Mesenteric fat pad (tissue), 1 donor: ENCODE measurements around the gene KRT78. TPM values are rescaled to one million over a fixed set of nuclear protein-coding genes. Genes with fewer than 3 reads are reported as not detected.

ENCODE experiments used
- DNase-seq: peaks from one replicate; pipeline ENCODE4 v3.0.0-alpha.2; 2020; ENCODE audit warnings: low spot score
- total RNA-seq: library from RNA; stranded (reverse); fragmentation: NEBNext Ultra II Directional; extraction: Animal tissue kit (Norgen Biotek cat#: 25700); gene quantifications from one replicate; pipeline ENCODE4 v1.2.1, GENCODE V29; 2021
- donor health status: DM: yes; HTN: yes; CAD: no.

KRT78 gene
- total RNA-seq, 1 donor from 2014 or later = not detected

- DNase-seq = no peak
Measured at GRCh38 chr12:52813885-52814709, 34.7 kb downstream of the KRT78 start, which contains the start of gene KRT4. Gene KRT4, minus strand, starts transcription at chr12:52814116. Its CDS starts 58 bp downstream, at chr12:52814058.

DNA sequence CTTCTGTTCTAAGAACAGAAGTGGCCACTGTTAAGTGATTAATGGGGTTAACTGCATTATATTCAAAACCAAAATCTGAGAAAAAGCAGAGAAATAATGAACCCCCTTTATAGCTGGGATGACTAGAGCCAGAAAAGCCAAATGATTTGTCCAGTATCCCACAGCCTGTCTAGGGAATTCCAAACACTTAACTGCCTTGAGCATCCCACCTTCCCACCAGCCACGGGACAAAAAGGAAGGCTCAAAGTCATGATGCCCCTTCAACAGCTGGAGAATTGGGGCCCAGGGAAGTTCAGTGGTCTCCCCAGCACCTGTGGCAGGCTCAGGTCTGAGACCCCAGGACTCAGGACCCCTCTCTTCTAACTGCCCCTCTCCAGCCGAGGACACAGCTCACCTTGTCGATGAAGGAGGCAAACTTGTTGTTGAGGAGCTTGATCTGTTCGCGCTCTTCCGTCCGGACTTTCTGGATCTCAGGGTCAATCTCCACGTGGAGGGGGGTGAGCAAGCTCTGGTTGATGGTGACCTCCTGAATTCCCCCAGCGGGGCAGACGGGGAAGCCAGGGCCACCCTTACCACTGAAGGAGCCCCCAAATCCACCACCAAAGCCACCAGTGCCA lies 35.5 kb downstream of the KRT78 start:
- DNase-seq = no peak

DNA sequence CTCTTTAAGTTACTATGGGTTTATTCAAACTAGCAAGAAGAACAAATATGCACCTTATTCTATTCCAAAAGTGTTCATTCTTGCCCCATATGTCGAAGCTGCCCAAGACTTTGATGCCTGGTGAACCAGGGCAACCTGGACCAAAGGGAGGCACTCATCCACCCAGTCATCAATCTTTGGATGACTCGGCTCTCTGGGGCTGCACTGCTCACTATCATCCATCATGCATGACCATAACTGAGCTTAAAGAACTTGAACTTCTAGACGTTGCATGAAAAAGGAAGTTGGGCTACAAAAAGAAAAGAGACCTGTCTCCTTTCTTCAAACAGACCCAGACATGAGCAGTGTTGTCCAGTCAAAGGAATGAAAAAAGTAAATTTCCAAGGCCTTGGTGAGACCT lies 36.0 kb downstream of the KRT78 start:
- DNase-seq = no peak

GRCh38 chr12:52812073-52812400 lies 36.8 kb downstream of the KRT78 start:
- no peak for DNase-seq

DNA sequence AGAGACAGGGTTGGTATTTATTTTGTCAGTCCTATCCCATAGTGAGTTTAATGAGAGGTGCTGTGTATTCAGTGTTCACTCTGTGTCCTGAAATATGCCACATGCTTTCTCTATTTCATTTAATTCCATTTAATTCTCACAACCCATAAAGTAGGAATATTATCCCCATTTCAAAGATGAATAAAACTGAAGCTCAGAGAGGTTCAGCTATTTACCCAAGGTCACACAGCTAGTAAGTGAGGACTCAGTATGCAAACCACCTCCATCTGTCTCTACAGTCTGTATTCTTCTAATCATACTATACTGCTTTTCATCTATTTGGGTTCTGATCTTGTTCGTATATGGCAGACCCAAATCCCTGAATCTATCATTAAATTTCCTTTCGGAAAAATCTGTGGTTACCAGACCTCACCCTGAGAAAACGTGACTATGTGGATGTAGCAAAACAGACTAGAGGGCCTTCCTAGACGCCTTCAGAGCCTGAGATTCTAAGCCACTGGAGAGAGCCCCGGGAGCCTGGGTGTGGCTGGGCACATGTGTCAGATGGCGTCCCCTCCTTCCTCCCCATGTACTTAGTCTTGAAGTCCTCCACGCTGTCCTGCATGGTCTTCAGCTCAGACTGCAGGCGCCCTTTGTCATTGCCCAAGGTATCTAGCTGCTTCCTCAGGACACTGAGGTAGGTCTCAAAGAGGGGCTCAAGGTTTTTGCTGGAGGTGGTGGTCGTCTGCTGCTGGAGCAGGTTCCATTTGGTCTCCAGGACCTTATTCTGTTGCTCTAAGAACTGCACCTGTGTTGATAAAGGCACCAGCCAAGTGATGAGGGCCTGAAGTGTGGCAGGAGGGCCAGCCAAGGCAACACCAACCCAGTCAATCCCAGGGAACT lies 37.4 kb downstream of the KRT78 start:
- no peak for DNase-seq

GRCh38 chr12:52810554-52810953 lies 38.2 kb downstream of the KRT78 start:
- DNase-seq = no peak

GRCh38 chr12:52809166-52809565 lies 39.6 kb downstream of the KRT78 start:
- no peak for DNase-seq

GRCh38 chr12:52808573-52809160 lies 40.1 kb downstream of the KRT78 start:
- DNase-seq = no peak

DNA sequence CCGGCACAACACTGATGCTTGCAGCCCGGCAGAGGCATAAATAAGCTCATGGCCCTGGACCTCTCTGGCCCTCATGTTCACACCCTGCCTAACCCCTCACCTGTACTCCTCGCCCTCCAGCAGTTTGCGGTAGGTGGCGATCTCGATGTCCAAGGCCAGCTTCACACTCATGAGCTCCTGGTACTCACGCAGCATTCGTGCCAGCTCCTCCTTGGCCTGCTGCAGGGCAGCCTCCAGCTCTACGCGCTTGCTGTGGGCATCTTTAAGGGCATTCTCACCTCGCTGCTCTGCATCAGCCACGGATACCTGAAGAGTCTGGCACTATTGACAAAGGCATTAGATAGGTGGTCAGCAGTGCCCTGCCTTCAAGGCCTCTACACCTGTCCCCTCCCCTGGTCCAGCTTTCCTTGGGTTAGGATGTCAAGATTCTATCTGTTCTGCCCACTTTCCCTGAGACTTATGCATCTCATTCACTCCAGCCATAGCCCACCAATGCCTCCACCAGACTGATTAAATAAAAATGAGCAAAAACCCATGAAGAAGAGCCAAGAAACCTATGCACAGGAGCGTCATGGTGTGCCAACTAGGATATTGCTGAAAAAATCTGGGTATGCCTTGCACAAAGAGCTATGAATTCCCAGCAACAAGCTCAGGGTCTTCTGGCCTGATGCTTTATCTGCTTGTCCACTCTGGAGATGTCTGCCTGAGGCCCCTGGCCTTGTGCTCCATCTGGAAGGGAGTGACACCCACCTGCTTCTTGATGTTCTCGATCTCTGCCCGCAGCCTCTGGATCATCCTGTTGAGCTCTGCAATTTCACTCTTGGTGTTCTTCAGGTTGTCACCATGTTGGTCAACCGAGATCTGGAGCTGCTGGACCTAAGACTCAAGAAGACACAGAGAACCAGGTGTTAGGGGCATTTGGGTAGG lies 41.0 kb downstream of the KRT78 start:
- DNase-seq = no peak

DNA sequence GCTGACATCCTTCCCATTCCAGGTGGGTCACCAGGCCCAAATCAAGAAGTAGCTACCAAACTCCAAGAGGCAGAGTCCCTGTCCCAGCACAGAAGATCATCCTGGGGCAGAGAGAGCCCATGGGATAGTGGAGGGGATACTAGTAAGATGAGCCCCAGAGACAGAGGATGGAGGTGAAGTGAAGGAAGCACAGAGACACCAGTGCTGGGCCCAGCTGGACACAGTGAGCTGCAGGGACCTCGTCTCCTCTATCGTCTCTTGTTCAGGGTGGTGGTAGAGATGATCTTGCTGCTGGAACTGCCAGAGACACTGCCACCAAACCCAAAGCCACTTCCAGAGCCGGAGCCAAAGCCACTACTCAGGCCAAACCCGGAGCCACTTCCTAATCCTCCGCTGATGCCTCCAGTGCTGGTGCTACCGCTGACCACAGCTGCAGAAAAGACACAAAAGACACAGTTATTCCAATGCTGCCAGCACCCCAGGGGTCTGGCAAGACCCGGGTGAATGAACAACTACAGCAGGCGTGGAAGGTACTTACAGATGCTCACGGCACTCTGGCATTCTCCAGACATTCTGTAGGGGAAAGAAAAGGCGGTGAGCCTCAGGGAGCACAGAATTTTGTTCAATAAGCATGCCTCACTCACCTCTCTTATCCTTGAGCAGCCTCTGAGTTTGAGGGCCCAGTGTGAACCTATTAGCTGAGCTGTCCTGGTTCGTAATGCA lies 41.8 kb downstream of the KRT78 start:
- no peak for DNase-seq

- no peak for DNase-seq
Measured at GRCh38 chr12:52806169-52806811, 42.5 kb downstream of the KRT78 start.

DNA sequence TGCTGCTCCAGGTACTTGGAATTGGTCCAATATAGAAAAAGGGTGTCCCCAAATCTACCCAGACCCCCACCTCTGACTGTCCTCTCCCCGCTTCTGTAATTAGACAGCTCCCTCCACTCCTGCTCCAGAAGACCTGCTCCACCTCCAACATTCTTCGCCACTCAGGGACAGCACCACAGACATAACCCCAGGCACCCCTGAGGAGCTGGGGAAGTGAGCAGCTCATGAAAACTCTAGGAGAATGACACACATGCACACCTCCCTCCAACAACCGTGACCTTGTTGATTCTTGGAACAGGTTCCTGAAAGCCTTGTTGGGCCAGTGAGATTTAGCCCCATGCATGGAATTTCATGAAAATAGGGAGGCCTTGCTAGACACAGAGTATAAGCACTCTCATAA lies 43.1 kb downstream of the KRT78 start:
- DNase-seq = no peak

GRCh38 chr12:52805000-52805399 lies 43.8 kb downstream of the KRT78 start:
- DNase-seq = no peak

DNA sequence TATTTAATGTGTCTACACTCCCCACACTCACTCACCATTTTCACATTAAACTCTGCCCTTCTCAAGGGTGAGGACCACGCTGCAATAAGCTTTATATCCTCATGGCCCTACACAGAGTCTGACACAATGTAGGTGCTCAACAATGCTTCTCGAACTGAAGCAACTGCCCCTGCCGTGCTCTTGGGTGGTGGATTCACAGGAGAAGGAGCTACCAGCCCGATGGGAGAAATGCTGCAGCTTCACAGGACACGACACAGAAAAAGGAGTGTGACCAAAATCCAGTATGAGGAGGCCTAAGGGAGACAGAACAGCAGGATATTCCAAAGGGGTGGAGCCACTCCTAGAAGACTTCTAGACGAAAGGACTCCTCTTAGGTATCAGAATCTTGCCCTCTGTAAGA lies 46.4 kb downstream of the KRT78 start:
- no peak for DNase-seq

GRCh38 chr12:52801773-52802172 lies 47.0 kb downstream of the KRT78 start:
- no peak for DNase-seq

DNA sequence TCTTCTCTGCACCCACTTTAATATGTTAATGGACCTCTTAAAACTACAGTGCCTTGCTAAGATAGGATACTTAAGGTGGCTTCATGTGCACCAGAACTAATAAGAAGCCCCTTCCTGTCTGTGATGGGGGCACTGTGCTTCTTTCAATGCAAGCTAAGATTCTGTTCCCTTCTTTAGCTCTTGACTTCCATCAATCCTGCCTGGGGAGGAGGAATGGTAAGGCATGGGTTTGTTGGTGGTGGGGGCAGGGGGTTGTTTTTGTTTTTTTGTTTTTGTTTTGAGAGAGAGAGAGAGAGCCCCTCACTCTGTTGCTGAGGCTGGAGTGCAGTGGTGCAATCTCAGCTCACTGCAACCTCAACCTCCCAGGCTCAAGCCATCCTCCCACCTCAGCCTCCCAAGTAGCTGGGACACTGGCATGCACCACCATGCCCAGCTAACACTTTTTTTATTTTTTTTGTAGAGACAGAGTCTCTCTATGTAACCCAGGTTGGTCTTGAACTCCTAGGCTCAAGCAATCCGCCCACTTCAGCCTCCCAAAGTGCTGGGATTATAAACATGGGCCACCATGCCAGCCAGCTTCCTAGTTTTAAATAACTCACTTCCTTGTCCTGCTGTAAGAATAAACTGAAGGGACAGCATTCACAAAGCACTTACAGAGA lies 48.4 kb downstream of the KRT78 start:
- no peak for DNase-seq

GRCh38 chr12:52799505-52800211 lies 49.1 kb downstream of the KRT78 start:
- no peak for DNase-seq
